A549 (cell line): ENCODE data around the gene RAPGEF3. TPM values are rescaled to one million over a fixed set of nuclear protein-coding genes. Genes with fewer than 3 reads are reported as not detected.

Experiments used
- ATAC-seq, 2 experiments: fragments of 200-7000 bp in 1 of 2; fragments of >200 bp in 1 of 2; cut with Nextera tagmentation in 1 of 2; cut with Tn5 transposase in 1 of 2; 3 replicates each; pipeline versions ENCODE4 v1.8.0 to v1.9.1; 2018 to 2020; ENCODE audit warnings: mild to moderate bottlenecking in 1 of 2, moderate library complexity in 1 of 2
- CTCF ChIA-PET: fragments of 300-600 bp; sonication (Branson Sonifier 250); formaldehyde crosslinking; extraction: SDS; loops from one replicate; lab custom pipeline; 2021; ENCODE audit warnings: antibody characterized with exemption, inconsistent platforms; lab: Yijun Ruan, JAX
- POLR2A ChIA-PET: fragments of 350-600 bp; formaldehyde crosslinking; extraction: SDS; loops from one replicate; lab custom pipeline; 2021; ENCODE audit warnings: antibody characterized with exemption, inconsistent platforms; lab: Yijun Ruan, JAX
- DNase-seq, 2 experiments: peaks; one replicate each; pipeline versions ENCODE4 v3.0.0 to v3.0.0-alpha.2; 2011 to 2016; ENCODE audit warnings: low read depth in 1 of 2, low spot score in 1 of 2
- FAIRE-seq: peaks from 2 replicates; lab custom pipeline; 2011; peaks lifted over from hg19 to GRCh38; lab: Jason Lieb, UNC
- H3K27ac ChIP-seq, 2 experiments: fragments of >200 bp; sonication (Bioruptor Twin); formaldehyde crosslinking; 3 replicates each; pipeline ENCODE4 v1.5.1; 2016 to 2017
- H3K4me1 ChIP-seq: fragments of >200 bp; sonication (Bioruptor Twin); formaldehyde crosslinking; 3 replicates; pipeline ENCODE4 v1.6.1; 2016
- H3K4me2 ChIP-seq: fragments of >200 bp; sonication (Bioruptor Twin); formaldehyde crosslinking; 3 replicates; pipeline ENCODE4 v1.6.1; 2016
- H3K4me3 ChIP-seq: fragments of >200 bp; sonication (Bioruptor Twin); formaldehyde crosslinking; 3 replicates; pipeline ENCODE4 v1.5.1; 2016
- H3K9me3 ChIP-seq: fragments of >200 bp; sonication (Bioruptor Twin); formaldehyde crosslinking; 3 replicates; pipeline ENCODE4 v1.6.1; 2016
- ATOH8 ChIP-seq: fragments of 250-450 bp; sonication (Bioruptor Pico); IDR thresholded peaks from 2 replicates; pipeline ENCODE4 v1.5.0; 2020; ENCODE audit warnings: low read depth, mild to moderate bottlenecking, moderate library complexity
- BHLHE40 ChIP-seq: IDR thresholded peaks from 2 replicates; pipeline ENCODE4 v1.6.1; 2012; ENCODE audit warnings: low read depth, low read length, inconsistent platforms
- CBX2 ChIP-seq: fragments of 200-600 bp; sonication (generic); IDR thresholded peaks from 2 replicates; pipeline ENCODE4 v1.6.1; 2016; ENCODE audit warnings: low read depth, mild to moderate bottlenecking, borderline replicate concordance
- CBX8 ChIP-seq: fragments of 200-600 bp; sonication (generic); IDR thresholded peaks from 2 replicates; pipeline ENCODE4 v1.6.1; 2016
- EHF ChIP-seq: fragments of 250-450 bp; sonication (Bioruptor Pico); IDR thresholded peaks from 2 replicates; pipeline ENCODE4 v1.5.0; 2020; ENCODE audit warnings: mild to moderate bottlenecking
- ELK1 ChIP-seq: fragments of 150-350 bp; IDR thresholded peaks from 2 replicates; pipeline ENCODE4 v1.6.1; 2014; ENCODE audit warnings: low read depth, mild to moderate bottlenecking, low read length
- FOSB ChIP-seq: fragments of 250-450 bp; sonication (Bioruptor Pico); IDR thresholded peaks from 2 replicates; pipeline ENCODE4 v1.5.0; 2020; ENCODE audit warnings: mild to moderate bottlenecking, moderate library complexity
- HDAC2 ChIP-seq: fragments of 200-600 bp; sonication (generic); IDR thresholded peaks from 2 replicates; pipeline ENCODE4 v1.6.1; 2016
- HES2 ChIP-seq: fragments of >200 bp; sonication (Bioruptor Twin); formaldehyde crosslinking; IDR thresholded peaks from 2 replicates; pipeline ENCODE4 v1.6.1; 2016
- HMGXB4 ChIP-seq: fragments of 250-450 bp; sonication (Bioruptor Pico); IDR thresholded peaks from 2 replicates; pipeline ENCODE4 v1.5.0; 2021; ENCODE audit warnings: mild to moderate bottlenecking, moderate library complexity, borderline replicate concordance
- JUN ChIP-seq, 2 experiments: fragments of >200 bp; sonication (Bioruptor Twin); formaldehyde crosslinking; IDR thresholded peaks; 2 replicates in 1 of 2; 3 replicates in 1 of 2; pipeline ENCODE4 v1.6.1; 2016 to 2017
- JUNB ChIP-seq: fragments of >200 bp; sonication (Bioruptor Twin); formaldehyde crosslinking; IDR thresholded peaks from 2 replicates; pipeline ENCODE4 v1.6.1; 2016
- KDM1A ChIP-seq: fragments of 200-600 bp; sonication (generic); IDR thresholded peaks from 2 replicates; pipeline ENCODE4 v1.6.1; 2016; ENCODE audit warnings: low read depth, mild to moderate bottlenecking
- MAFK ChIP-seq: fragments of 450-650 bp; IDR thresholded peaks from 2 replicates; pipeline ENCODE4 v1.6.1; 2014; ENCODE audit not compliant: partially characterized antibody
- MAZ ChIP-seq: fragments of 150-350 bp; IDR thresholded peaks from 2 replicates; pipeline ENCODE4 v1.6.1; 2014; ENCODE audit warnings: antibody characterized with exemption, low read depth, low read length, borderline replicate concordance
- MYC ChIP-seq: IDR thresholded peaks from 2 replicates; pipeline ENCODE4 v1.6.1; 2012; ENCODE audit warnings: mild to moderate bottlenecking, inconsistent platforms, low read length, improper control_type of control experiment, borderline replicate concordance
- NFE2L2 ChIP-seq: fragments of 150-350 bp; conservative IDR thresholded peaks from 2 replicates; pipeline ENCODE4 v1.6.1; 2014; ENCODE audit warnings: low read length
- NPAS2 ChIP-seq: fragments of 250-450 bp; sonication (Bioruptor Pico); IDR thresholded peaks from 2 replicates; pipeline ENCODE4 v1.8.0; 2022; ENCODE audit warnings: mild to moderate bottlenecking, moderate library complexity, borderline replicate concordance
- PBX3 ChIP-seq: IDR thresholded peaks from 2 replicates; pipeline ENCODE4 v1.6.1; 2012
- POLR2AphosphoS2 ChIP-seq: conservative IDR thresholded peaks from 2 replicates; pipeline ENCODE4 v1.6.1; 2012; ENCODE audit warnings: low read length, improper control_type of control experiment, inconsistent platforms
- RAD21 ChIP-seq, 2 experiments: fragments of >200 bp in 1 of 2; sonication (Bioruptor Twin) in 1 of 2; formaldehyde crosslinking in 1 of 2; IDR thresholded peaks in 1 of 2; conservative IDR thresholded peaks in 1 of 2; 2 replicates in 1 of 2; 3 replicates in 1 of 2; pipeline ENCODE4 v1.6.1; 2012 to 2018; ENCODE audit warnings: inconsistent platforms in 1 of 2
- RARB ChIP-seq: fragments of 250-450 bp; sonication (Bioruptor Pico); IDR thresholded peaks from 2 replicates; pipeline ENCODE4 v1.8.0; 2021; ENCODE audit warnings: mild to moderate bottlenecking, moderate library complexity
- REST ChIP-seq: fragments of 200-600 bp; sonication (generic); IDR thresholded peaks from 2 replicates; pipeline ENCODE4 v1.6.1; 2016; ENCODE audit warnings: antibody characterized with exemption, mild to moderate bottlenecking, moderate library complexity
- SMC3 ChIP-seq: fragments of >200 bp; sonication (Bioruptor Twin); formaldehyde crosslinking; IDR thresholded peaks from 3 replicates; pipeline ENCODE4 v1.6.1; 2018; ENCODE audit warnings: inconsistent platforms
- USF2 ChIP-seq: fragments of 450-650 bp; IDR thresholded peaks from 2 replicates; pipeline ENCODE4 v1.6.1; 2014; ENCODE audit warnings: antibody characterized with exemption
- ZFP36 ChIP-seq: fragments of 450-650 bp; IDR thresholded peaks from 2 replicates; pipeline ENCODE4 v1.6.1; 2014; ENCODE audit warnings: borderline replicate concordance; ENCODE audit not compliant: partially characterized antibody
- WGBS: methylation state at CpG from one replicate; pipeline ENCODE4 v1.1.6; 2017; ENCODE audit errors: missing lambda C conversion rate; 5-methylcytosine and 5-hydroxymethylcytosine counted together
- polyA plus RNA-seq, 4 experiments: library from polyadenylated mRNA; depleted of rRNA in 3 of 4; stranded (reverse); fragments of >200 nt; fragmentation: RNase III in 1 of 4; extraction: RNeasy Plus Mini Kit Qiagen cat#74134 plus additional on column Dnase treatment in 1 of 4; gene quantifications; 2 replicates in 3 of 4; 3 replicates in 1 of 4; pipeline ENCODE4 v1.2.3, GENCODE V29; 2011 to 2017

Gene RAPGEF3
- polyA plus RNA-seq, 2 of the 4 experiments (the other 2 are of a cell fraction): 0.70 to 0.89 TPM

GRCh38 chr12:47754126-47754525 is 4.6 kb downstream of the RAPGEF3 start:
- POLR2A ChIA-PET: no interaction called here
- FAIRE-seq (no peak), DNase-seq (no peak), ATAC-seq (no peak)
- H3K27ac ChIP-seq: no peak overlapping the region; a peak in 1 of 6 replicates
- peak overlapping the region; percentile 23; the same call in 2 of the 3 replicates for H3K4me2 ChIP-seq
- TF ChIP-seq BHLHE40 (no peak), USF2 (no peak), MYC (no peak), POLR2AphosphoS2 (no peak), ZFP36 (no peak), HMGXB4 (no peak), ATOH8 (no peak), SMC3 (no peak), PBX3 (no peak), KDM1A (no peak), CBX8 (no peak), HDAC2 (no peak), MAFK (no peak), EHF (CRISPR knock-in tag) (no peak), FOSB (CRISPR knock-in tag) (no peak), NFE2L2 (no peak)
- H3K4me1 ChIP-seq: peaks cover 32% of the 10 kb centered on the region
- H3K9me3 ChIP-seq: no peaks in the 10 kb centered on the region
- 89% methylated on average over 4 of the region's 4 CpGs for WGBS
- H3K4me3 ChIP-seq: no peak overlapping the region
- CTCF ChIA-PET: interaction anchor here (0.8 to 43.9 kb wide), 6 partner anchors 9 to 84 kb away, joined by 4 to 1399 read pairs (median 48); partner anchors contain the start of gene SLC48A1

GRCh38 chr12:47753021-47754001 is 5.4 kb downstream of the RAPGEF3 start:
- FAIRE-seq: no peak
- Histone ChIP-seq H3K4me3 (no peak overlapping the region), H3K27ac (peak overlapping the region in 1 of 2 experiments; percentile 51; a peak in 3 of 6 replicates), H3K4me2 (peak overlapping the region; percentile 23; the same call in 2 of the 3 replicates), H3K9me3 (no peaks in the 10 kb centered on the region), H3K4me1 (peaks cover 28% of the 10 kb centered on the region)
- WGBS: 74% methylated on average over 11 of the region's 11 CpGs
- CTCF ChIA-PET: interaction anchor here (0.8 to 43.9 kb wide), 6 partner anchors 9 to 85 kb away, joined by 4 to 1399 read pairs (median 48); partner anchors contain the start of gene SLC48A1
- no peak for DNase-seq
- ATAC-seq: peak in 1 of 2 experiments; percentile 2; a peak in 2 of 6 replicates
- POLR2A ChIA-PET: no interaction called here
- TF ChIP-seq NFE2L2 (no peak), CBX2 (no peak), RAD21 (conservative IDR thresholded peaks at IDR 0.05 in 1 of 2, IDR thresholded peaks at IDR 0.05 in 1 of 2) (no peak), NPAS2 (CRISPR knock-in tag) (no peak), JUN (IDR thresholded peaks at IDR 0.05) (no peak), HDAC2 (no peak), REST (no peak), MAZ (no peak), HES2 (no peak), RARB (CRISPR knock-in tag) (no peak), JUNB (no peak), ELK1 (no peak), KDM1A (no peak)
